ENCODE measurements around the gene ENO2. TPM values are rescaled to one million over a fixed set of nuclear protein-coding genes. Genes with fewer than 3 reads are reported as not detected.

The ENO2 gene
- total and polyA plus RNA-seq, 2 experiments from 2014 or later: 43.5 to 53.5 TPM

DNA sequence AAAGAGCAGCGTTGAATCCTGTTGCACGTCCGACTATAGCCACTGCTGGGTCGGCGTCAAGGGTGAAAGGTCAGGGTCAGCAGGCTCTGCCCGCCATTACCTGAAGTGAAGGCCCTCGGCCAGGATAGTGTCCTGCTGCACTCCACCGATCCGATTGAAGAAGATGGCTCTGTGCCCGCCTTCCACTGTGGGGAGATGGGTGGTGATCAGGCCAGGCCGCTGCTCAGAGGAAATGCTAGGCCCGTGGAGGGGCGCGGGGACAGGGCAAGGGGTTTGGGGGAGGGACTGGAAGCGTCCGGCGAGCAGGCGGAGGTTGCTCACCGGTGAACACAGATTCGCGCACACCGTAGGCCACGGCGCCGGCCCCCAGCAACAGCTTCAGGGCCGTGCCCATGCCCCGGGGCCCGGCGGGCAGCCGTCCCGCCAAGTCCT lies 55.7 kb downstream of the ENO2 start (continued):
- no peak for TF ChIP-seq REST (IDR thresholded peaks at IDR 0.05; ENCODE audit: unreplicated experiment)

MicroRNAs encoded within 50 kb of the gene (microRNA counts, 767-probe panel; counts per million panel counts)
- microRNA hsa-miR-141-3p (3,401 counts per million, percentile 9 among the panel's probes with 10 or more counts), microRNA hsa-miR-200c-3p (13,173 counts per million, percentile 89 among the panel's probes with 10 or more counts)

Small RNA genes lying within 50 kb of the gene (microRNA-seq; reads per million reads assigned to microRNA genes)
- 196 reads per million, percentile 73 among the genes with 10 or more reads in this experiment for gene MIR141
- gene MIR200C: 6,055 reads per million, percentile 97 among the genes with 10 or more reads in this experiment

Small RNA genes lying within 50 kb of the gene (small RNA-seq; reads per million reads assigned to genes)
- gene MIR141 (ENCODE audit: low replicate concordance) (15.4 reads per million, percentile 97 among the genes with 10 or more reads in this experiment), gene MIR200C (ENCODE audit: low replicate concordance) (11.2 reads per million, percentile 97 among the genes with 10 or more reads in this experiment), gene RNU7-1 (ENCODE audit: low replicate concordance) (not detected), gene SCARNA12 (ENCODE audit: low replicate concordance) (0.60 reads per million, percentile 42 among the genes with 10 or more reads in this experiment)

Other genes with a start within 250 kb of the ENO2 start
- 30.2 and 35.9 TPM in 2 replicates for gene ZNF384, start 225.2 kb upstream of the ENO2 start, total RNA-seq (2014; rRNA removed; shearing (Covaris generic))
- gene ZNF384, start 225.2 kb upstream of the ENO2 start, polyA plus RNA-seq (2016; fragmentation: Nextera tagmentation; extraction: Ambion mirVana): 14.7 and 20.5 TPM in 2 replicates
- 2.0 and 2.2 TPM in 2 replicates for gene PIANP, start 213.8 kb upstream of the ENO2 start, total RNA-seq (2014; rRNA removed; shearing (Covaris generic))
- gene PIANP, start 213.8 kb upstream of the ENO2 start, polyA plus RNA-seq (2016; fragmentation: Nextera tagmentation; extraction: Ambion mirVana): 6.4 and 7.7 TPM in 2 replicates
- gene COPS7A, start 190.5 kb upstream of the ENO2 start, total RNA-seq (2014; rRNA removed; shearing (Covaris generic)): 51.9 and 53.9 TPM in 2 replicates
- gene COPS7A, start 190.5 kb upstream of the ENO2 start, polyA plus RNA-seq (2016; fragmentation: Nextera tagmentation; extraction: Ambion mirVana): 36.9 and 37.7 TPM in 2 replicates
- 289 and 292 TPM in 2 replicates for gene MLF2, start 161.4 kb upstream of the ENO2 start, total RNA-seq (2014; rRNA removed; shearing (Covaris generic))
- gene MLF2, start 161.4 kb upstream of the ENO2 start, polyA plus RNA-seq (2016; fragmentation: Nextera tagmentation; extraction: Ambion mirVana): 280 and 283 TPM in 2 replicates
- gene PTMS, start 148.2 kb upstream of the ENO2 start, total RNA-seq (2014; rRNA removed; shearing (Covaris generic)): 82.4 and 111 TPM in 2 replicates
- gene PTMS, start 148.2 kb upstream of the ENO2 start, polyA plus RNA-seq (2016; fragmentation: Nextera tagmentation; extraction: Ambion mirVana): 238 and 270 TPM in 2 replicates
- gene LAG3, start 142.1 kb upstream of the ENO2 start, total RNA-seq (2014; rRNA removed; shearing (Covaris generic)): 1.0 and 4.7 TPM in 2 replicates
- 3.7 and 3.9 TPM in 2 replicates for gene LAG3, start 142.1 kb upstream of the ENO2 start, polyA plus RNA-seq (2016; fragmentation: Nextera tagmentation; extraction: Ambion mirVana)
- 1.5 and 2.2 TPM in 2 replicates for gene CD4, start 125.1 kb upstream of the ENO2 start, total RNA-seq (2014; rRNA removed; shearing (Covaris generic))
- gene CD4, start 125.1 kb upstream of the ENO2 start, polyA plus RNA-seq (2016; fragmentation: Nextera tagmentation; extraction: Ambion mirVana): 2.0 and 2.1 TPM in 2 replicates
- 3.0 and 5.0 TPM in 2 replicates for gene GPR162, start 92.8 kb upstream of the ENO2 start, total RNA-seq (2014; rRNA removed; shearing (Covaris generic))
- 4.7 and 5.0 TPM in 2 replicates for gene GPR162, start 92.8 kb upstream of the ENO2 start, polyA plus RNA-seq (2016; fragmentation: Nextera tagmentation; extraction: Ambion mirVana)
- 38.2 and 39.2 TPM in 2 replicates for gene P3H3, start 86.2 kb upstream of the ENO2 start, total RNA-seq (2014; rRNA removed; shearing (Covaris generic))
- gene P3H3, start 86.2 kb upstream of the ENO2 start, polyA plus RNA-seq (2016; fragmentation: Nextera tagmentation; extraction: Ambion mirVana): 15.8 and 16.4 TPM in 2 replicates
- gene GNB3, start 73.7 kb upstream of the ENO2 start, total RNA-seq (2014; rRNA removed; shearing (Covaris generic)): 3.3 and 8.2 TPM in 2 replicates
- 3.6 and 5.4 TPM in 2 replicates for gene GNB3, start 73.7 kb upstream of the ENO2 start, polyA plus RNA-seq (2016; fragmentation: Nextera tagmentation; extraction: Ambion mirVana)
- gene CDCA3, start 63.3 kb upstream of the ENO2 start, total RNA-seq (2014; rRNA removed; shearing (Covaris generic)): 37.2 and 47.4 TPM in 2 replicates
- 75.6 and 79.2 TPM in 2 replicates for gene CDCA3, start 63.3 kb upstream of the ENO2 start, polyA plus RNA-seq (2016; fragmentation: Nextera tagmentation; extraction: Ambion mirVana)
- 97.2 and 109 TPM in 2 replicates for gene USP5, start 62.4 kb upstream of the ENO2 start, total RNA-seq (2014; rRNA removed; shearing (Covaris generic))
- 35.0 and 35.1 TPM in 2 replicates for gene USP5, start 62.4 kb upstream of the ENO2 start, polyA plus RNA-seq (2016; fragmentation: Nextera tagmentation; extraction: Ambion mirVana)
- gene TPI1, start 47.0 kb upstream of the ENO2 start, total RNA-seq (2014; rRNA removed; shearing (Covaris generic)): 731 and 822 TPM in 2 replicates
- 737 and 748 TPM in 2 replicates for gene TPI1, start 47.0 kb upstream of the ENO2 start, polyA plus RNA-seq (2016; fragmentation: Nextera tagmentation; extraction: Ambion mirVana)
- gene SPSB2, start 41.3 kb upstream of the ENO2 start, total RNA-seq (2014; rRNA removed; shearing (Covaris generic)): 7.6 and 13.1 TPM in 2 replicates
- 8.2 and 10.4 TPM in 2 replicates for gene SPSB2, start 41.3 kb upstream of the ENO2 start, polyA plus RNA-seq (2016; fragmentation: Nextera tagmentation; extraction: Ambion mirVana)
- gene LRRC23, start 9.8 kb upstream of the ENO2 start, total RNA-seq (2014; rRNA removed; shearing (Covaris generic)): 2.5 and 9.1 TPM in 2 replicates
- gene LRRC23, start 9.8 kb upstream of the ENO2 start, polyA plus RNA-seq (2016; fragmentation: Nextera tagmentation; extraction: Ambion mirVana): 2.4 and 2.9 TPM in 2 replicates
- 49.6 and 52.8 TPM in 2 replicates for gene ATN1, start 13.4 kb downstream of the ENO2 start, total RNA-seq (2014; rRNA removed; shearing (Covaris generic))
- gene ATN1, start 13.4 kb downstream of the ENO2 start, polyA plus RNA-seq (2016; fragmentation: Nextera tagmentation; extraction: Ambion mirVana): 27.2 and 29.5 TPM in 2 replicates
- not detected in 2 replicates for gene RNU7-1, start 29.2 kb downstream of the ENO2 start, total RNA-seq (2014; rRNA removed; shearing (Covaris generic))
- not detected in 2 replicates for gene RNU7-1, start 29.2 kb downstream of the ENO2 start, polyA plus RNA-seq (2016; fragmentation: Nextera tagmentation; extraction: Ambion mirVana)
- 186 and 204 TPM in 2 replicates for gene C12orf57, start 29.4 kb downstream of the ENO2 start, total RNA-seq (2014; rRNA removed; shearing (Covaris generic))
- gene C12orf57, start 29.4 kb downstream of the ENO2 start, polyA plus RNA-seq (2016; fragmentation: Nextera tagmentation; extraction: Ambion mirVana): 262 and 285 TPM in 2 replicates
- gene PTPN6, start 36.8 kb downstream of the ENO2 start, total RNA-seq (2014; rRNA removed; shearing (Covaris generic)): 24.7 and 25.3 TPM in 2 replicates
- gene PTPN6, start 36.8 kb downstream of the ENO2 start, polyA plus RNA-seq (2016; fragmentation: Nextera tagmentation; extraction: Ambion mirVana): 35.4 and 40.6 TPM in 2 replicates
- 378 and 416 TPM in 2 replicates for gene PHB2, start 56.1 kb downstream of the ENO2 start, total RNA-seq (2014; rRNA removed; shearing (Covaris generic))
- gene PHB2, start 56.1 kb downstream of the ENO2 start, polyA plus RNA-seq (2016; fragmentation: Nextera tagmentation; extraction: Ambion mirVana): 224 and 238 TPM in 2 replicates
- 66.7 and 71.7 TPM in 2 replicates for gene EMG1, start 56.3 kb downstream of the ENO2 start, total RNA-seq (2014; rRNA removed; shearing (Covaris generic))
- 157 and 160 TPM in 2 replicates for gene EMG1, start 56.3 kb downstream of the ENO2 start, polyA plus RNA-seq (2016; fragmentation: Nextera tagmentation; extraction: Ambion mirVana)
- 45.3 and 51.5 TPM in 2 replicates for gene LPCAT3, start 103.9 kb downstream of the ENO2 start, total RNA-seq (2014; rRNA removed; shearing (Covaris generic))
- gene LPCAT3, start 103.9 kb downstream of the ENO2 start, polyA plus RNA-seq (2016; fragmentation: Nextera tagmentation; extraction: Ambion mirVana): 21.4 and 22.7 TPM in 2 replicates
- 5.0 and 9.7 TPM in 2 replicates for gene C1S, start 146.1 kb downstream of the ENO2 start, total RNA-seq (2014; rRNA removed; shearing (Covaris generic))
- 4.9 and 5.1 TPM in 2 replicates for gene C1S, start 146.1 kb downstream of the ENO2 start, polyA plus RNA-seq (2016; fragmentation: Nextera tagmentation; extraction: Ambion mirVana)
- 6.1 and 8.8 TPM in 2 replicates for gene C1R, start 177.9 kb downstream of the ENO2 start, total RNA-seq (2014; rRNA removed; shearing (Covaris generic))
- gene C1R, start 177.9 kb downstream of the ENO2 start, polyA plus RNA-seq (2016; fragmentation: Nextera tagmentation; extraction: Ambion mirVana): 5.9 and 6.4 TPM in 2 replicates
- gene C1RL, start 194.6 kb downstream of the ENO2 start, total RNA-seq (2014; rRNA removed; shearing (Covaris generic)): 8.8 and 10.0 TPM in 2 replicates
- 7.3 and 9.1 TPM in 2 replicates for gene C1RL, start 194.6 kb downstream of the ENO2 start, polyA plus RNA-seq (2016; fragmentation: Nextera tagmentation; extraction: Ambion mirVana)
- gene RBP5, start 214.3 kb downstream of the ENO2 start, total RNA-seq (2014; rRNA removed; shearing (Covaris generic)): 3.0 TPM in 1 of 2 replicates, not detected in the other
- gene RBP5, start 214.3 kb downstream of the ENO2 start, polyA plus RNA-seq (2016; fragmentation: Nextera tagmentation; extraction: Ambion mirVana): 0.73 and 1.2 TPM in 2 replicates
- gene CLSTN3, start 215.8 kb downstream of the ENO2 start, total RNA-seq (2014; rRNA removed; shearing (Covaris generic)): 27.9 and 46.9 TPM in 2 replicates
- 5.0 and 5.8 TPM in 2 replicates for gene CLSTN3, start 215.8 kb downstream of the ENO2 start, polyA plus RNA-seq (2016; fragmentation: Nextera tagmentation; extraction: Ambion mirVana)

Data from GM23338 (cell line).